SK-N-SH (cell line): ENCODE results near the gene CCDC88B. TPM values are rescaled to one million over a fixed set of nuclear protein-coding genes. Genes with fewer than 3 reads are reported as not detected.

Source experiments
- CTCF ChIA-PET: fragments of 300-600, 350-600 bp; formaldehyde crosslinking; extraction: SDS; loops from one replicate; lab custom pipeline; 2021; lab: Yijun Ruan, JAX
- POLR2A ChIA-PET: fragments of 350-600 bp; sonication (Branson Sonifier 250); formaldehyde crosslinking; extraction: SDS; loops from one replicate; lab custom pipeline; 2020; ENCODE audit warnings: antibody characterized with exemption, inconsistent platforms; lab: Yijun Ruan, JAX
- DNase-seq: peaks from one replicate; pipeline ENCODE4 v3.0.0; 2012
- H2AFZ ChIP-seq: fragments of 200-600 bp; sonication (generic); 2 replicates; pipeline ENCODE4 v1.8.1; 2016; ENCODE audit warnings: antibody characterized with exemption, mild to moderate bottlenecking, low read depth
- H3F3A ChIP-seq: fragments of 200-600 bp; sonication (generic); replicated peaks from 2 replicates; pipeline ENCODE3; 2016; ENCODE audit warnings: antibody characterized with exemption, mild to moderate bottlenecking; ENCODE audit not compliant: insufficient read depth
- H3K27ac ChIP-seq, 2 experiments: fragments of 200-500 bp in 1 of 2; fragments of 200-600 bp in 1 of 2; sonication (Bioruptor generic) in 1 of 2; sonication (generic), shearing (Covaris generic) in 1 of 2; 2 replicates each; pipeline versions ENCODE4 v1.5.1 to v1.6.1; 2014 to 2016; ENCODE audit warnings: low read depth in 2 of 2, inconsistent platforms in 1 of 2, low read length in 1 of 2, mild to moderate bottlenecking in 1 of 2, mixed read lengths in 1 of 2
- H3K27me3 ChIP-seq: fragments of 200-600 bp; sonication (generic), shearing (Covaris generic); 2 replicates; pipeline ENCODE4 v1.6.1; 2016; ENCODE audit warnings: mixed run types; ENCODE audit not compliant: insufficient read depth
- H3K36me3 ChIP-seq, 2 experiments: fragments of 200-500 bp in 1 of 2; fragments of 200-600 bp in 1 of 2; sonication (Bioruptor generic) in 1 of 2; sonication (generic) in 1 of 2; replicated peaks in 1 of 2; 2 replicates each; pipeline versions ENCODE3 to v1.5.1; 2014 to 2016; ENCODE audit warnings: low read length in 1 of 2, mild to moderate bottlenecking in 1 of 2; ENCODE audit not compliant: insufficient read depth in 2 of 2, control insufficient read depth in 1 of 2
- H3K4me1 ChIP-seq, 2 experiments: fragments of 200-500 bp in 1 of 2; fragments of 200-600 bp in 1 of 2; sonication (Bioruptor generic) in 1 of 2; sonication (generic), shearing (Covaris generic) in 1 of 2; 2 replicates each; pipeline versions ENCODE4 v1.5.1 to v1.6.1; 2014 to 2016; ENCODE audit warnings: low read depth in 1 of 2, low read length in 1 of 2, mixed run types in 1 of 2; ENCODE audit not compliant: insufficient read depth in 2 of 2, control insufficient read depth in 1 of 2
- H3K4me2 ChIP-seq: fragments of 200-600 bp; sonication (generic), shearing (Covaris generic); 2 replicates; pipeline ENCODE4 v1.6.1; 2017; ENCODE audit warnings: mixed run types
- H3K4me3 ChIP-seq, 2 experiments: fragments of 200-500 bp in 1 of 2; fragments of 200-600 bp in 1 of 2; sonication (Bioruptor generic) in 1 of 2; sonication (generic), shearing (Covaris generic) in 1 of 2; 2 replicates each; pipeline versions ENCODE4 v1.5.1 to v1.8.1; 2014 to 2016; ENCODE audit warnings: low read depth in 2 of 2, inconsistent platforms in 1 of 2, low read length in 1 of 2, mild to moderate bottlenecking in 1 of 2, mixed read lengths in 1 of 2, moderate library complexity in 1 of 2
- H3K79me2 ChIP-seq: fragments of 200-600 bp; sonication (generic); 2 replicates; pipeline ENCODE4 v1.8.1; 2017; ENCODE audit warnings: mild to moderate bottlenecking; ENCODE audit not compliant: insufficient read depth
- H3K9ac ChIP-seq: fragments of 200-600 bp; sonication (generic); 2 replicates; pipeline ENCODE4 v1.6.1; 2017; ENCODE audit warnings: mixed run types
- H3K9me2 ChIP-seq: fragments of 200-600 bp; sonication (generic); 2 replicates; pipeline ENCODE4 v1.6.1; 2017; ENCODE audit warnings: mixed run types
- H3K9me3 ChIP-seq: fragments of 200-600 bp; sonication (generic); 2 replicates; pipeline ENCODE4 v1.6.1; 2017; ENCODE audit warnings: mixed run types, mild to moderate bottlenecking, moderate library complexity
- H4K20me1 ChIP-seq: fragments of 200-600 bp; sonication (generic); 2 replicates; pipeline ENCODE4 v1.6.1; 2017; ENCODE audit warnings: mild to moderate bottlenecking, mixed run types; ENCODE audit not compliant: insufficient read depth
- ELF1 ChIP-seq: IDR thresholded peaks from 2 replicates; pipeline ENCODE4 v1.4.0; 2012
- GABPA ChIP-seq: IDR thresholded peaks from 2 replicates; pipeline ENCODE4 v1.4.0; 2012; ENCODE audit warnings: low read depth, mild to moderate bottlenecking
- NFIC ChIP-seq: IDR thresholded peaks from 2 replicates; pipeline ENCODE4 v1.4.0; 2012; ENCODE audit warnings: borderline replicate concordance
- PBX3 ChIP-seq: IDR thresholded peaks from 2 replicates; pipeline ENCODE4; 2012
- POLR2AphosphoS5 ChIP-seq: IDR thresholded peaks from 2 replicates; pipeline ENCODE4 v1.6.1; 2012; ENCODE audit warnings: low read depth, low read length
- RCOR1 ChIP-seq: fragments of 150-350 bp; IDR thresholded peaks from 2 replicates; pipeline ENCODE4 v1.6.1; 2017; ENCODE audit warnings: antibody characterized with exemption, low read length
- TEAD4 ChIP-seq: IDR thresholded peaks from 2 replicates; pipeline ENCODE4 v1.4.0; 2012; ENCODE audit warnings: mild to moderate bottlenecking, borderline replicate concordance; ENCODE audit not compliant: insufficient read depth
- WGBS: methylation state at CpG from one replicate; pipeline ENCODE4 v1.1.6; 2017; ENCODE audit warnings: low lambda C conversion rate; 5-methylcytosine and 5-hydroxymethylcytosine counted together
- polyA plus RNA-seq, 3 experiments: library from polyadenylated mRNA; depleted of rRNA; stranded (reverse); fragments of >200 nt; gene quantifications; 2 replicates each; pipeline ENCODE4 v1.2.3, GENCODE V29; 2012
- TF ChIP-seq, protein P1 (sequence below): IDR thresholded peaks from 2 replicates; pipeline ENCODE4 v1.4.0; 2012; ENCODE audit warnings: low read depth, borderline replicate concordance
- TF ChIP-seq, protein P2 (sequence below): fragments of 150-350 bp; IDR thresholded peaks from 2 replicates; pipeline ENCODE4 v1.6.1; 2016; ENCODE audit warnings: mild to moderate bottlenecking, low read depth, low read length
- TF ChIP-seq, protein P3 (sequence below): fragments of 150-350 bp; IDR thresholded peaks from 2 replicates; pipeline ENCODE4 v1.6.1; 2017; ENCODE audit warnings: antibody characterized with exemption, low read length, low read depth, borderline replicate concordance
- TF ChIP-seq, protein P4 (sequence below): IDR thresholded peaks from 2 replicates; pipeline ENCODE4 v1.6.1; 2012; ENCODE audit warnings: mild to moderate bottlenecking, low read depth, low read length, moderate library complexity

The CCDC88B gene
- polyA plus RNA-seq, 1 of the 3 experiments (the other 2 are of a cell fraction) = 3.4 TPM

GRCh38 chr11:64334764-64335735 is 5.0 kb upstream of the CCDC88B start (continued):
- TF ChIP-seq POLR2AphosphoS5 (peak; percentile 26; the same call in 1 of the 2 replicates), TEAD4 (peak; percentile 72), RCOR1 (no peak), ELF1 (no peak), GABPA (no peak), PBX3 (peak; percentile 95)
- TF ChIP-seq, protein P1, sequence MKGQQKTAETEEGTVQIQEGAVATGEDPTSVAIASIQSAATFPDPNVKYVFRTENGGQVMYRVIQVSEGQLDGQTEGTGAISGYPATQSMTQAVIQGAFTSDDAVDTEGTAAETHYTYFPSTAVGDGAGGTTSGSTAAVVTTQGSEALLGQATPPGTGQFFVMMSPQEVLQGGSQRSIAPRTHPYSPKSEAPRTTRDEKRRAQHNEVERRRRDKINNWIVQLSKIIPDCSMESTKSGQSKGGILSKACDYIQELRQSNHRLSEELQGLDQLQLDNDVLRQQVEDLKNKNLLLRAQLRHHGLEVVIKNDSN = peak; percentile 41; the same call in 1 of the 2 replicates
- TF ChIP-seq, protein P2, sequence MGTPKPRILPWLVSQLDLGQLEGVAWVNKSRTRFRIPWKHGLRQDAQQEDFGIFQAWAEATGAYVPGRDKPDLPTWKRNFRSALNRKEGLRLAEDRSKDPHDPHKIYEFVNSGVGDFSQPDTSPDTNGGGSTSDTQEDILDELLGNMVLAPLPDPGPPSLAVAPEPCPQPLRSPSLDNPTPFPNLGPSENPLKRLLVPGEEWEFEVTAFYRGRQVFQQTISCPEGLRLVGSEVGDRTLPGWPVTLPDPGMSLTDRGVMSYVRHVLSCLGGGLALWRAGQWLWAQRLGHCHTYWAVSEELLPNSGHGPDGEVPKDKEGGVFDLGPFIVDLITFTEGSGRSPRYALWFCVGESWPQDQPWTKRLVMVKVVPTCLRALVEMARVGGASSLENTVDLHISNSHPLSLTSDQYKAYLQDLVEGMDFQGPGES = no peak
- TF ChIP-seq, protein P3, sequence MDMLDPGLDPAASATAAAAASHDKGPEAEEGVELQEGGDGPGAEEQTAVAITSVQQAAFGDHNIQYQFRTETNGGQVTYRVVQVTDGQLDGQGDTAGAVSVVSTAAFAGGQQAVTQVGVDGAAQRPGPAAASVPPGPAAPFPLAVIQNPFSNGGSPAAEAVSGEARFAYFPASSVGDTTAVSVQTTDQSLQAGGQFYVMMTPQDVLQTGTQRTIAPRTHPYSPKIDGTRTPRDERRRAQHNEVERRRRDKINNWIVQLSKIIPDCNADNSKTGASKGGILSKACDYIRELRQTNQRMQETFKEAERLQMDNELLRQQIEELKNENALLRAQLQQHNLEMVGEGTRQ = no peak

- Histone ChIP-seq H3K4me1 (peaks cover 0 to 4% of the 10 kb centered on the region in 2 experiments; a peak in 1 of 4 replicates), H4K20me1 (no peaks in the 10 kb centered on the region), H3F3A (peaks cover 5% of the 10 kb centered on the region), H3K9me3 (no peaks in the 10 kb centered on the region), H3K27ac (no peak overlapping the region), H3K36me3 (no peaks in the 10 kb centered on the region), H3K9ac (no peak overlapping the region), H3K27me3 (no peaks in the 10 kb centered on the region), H3K4me2 (no peak overlapping the region), H3K79me2 (no peaks in the 10 kb centered on the region), H3K9me2 (no peaks in the 10 kb centered on the region), H2AFZ (no peak overlapping the region), H3K4me3 (no peak overlapping the region)
- TF ChIP-seq NFIC = no peak
- TF ChIP-seq, protein P4, sequence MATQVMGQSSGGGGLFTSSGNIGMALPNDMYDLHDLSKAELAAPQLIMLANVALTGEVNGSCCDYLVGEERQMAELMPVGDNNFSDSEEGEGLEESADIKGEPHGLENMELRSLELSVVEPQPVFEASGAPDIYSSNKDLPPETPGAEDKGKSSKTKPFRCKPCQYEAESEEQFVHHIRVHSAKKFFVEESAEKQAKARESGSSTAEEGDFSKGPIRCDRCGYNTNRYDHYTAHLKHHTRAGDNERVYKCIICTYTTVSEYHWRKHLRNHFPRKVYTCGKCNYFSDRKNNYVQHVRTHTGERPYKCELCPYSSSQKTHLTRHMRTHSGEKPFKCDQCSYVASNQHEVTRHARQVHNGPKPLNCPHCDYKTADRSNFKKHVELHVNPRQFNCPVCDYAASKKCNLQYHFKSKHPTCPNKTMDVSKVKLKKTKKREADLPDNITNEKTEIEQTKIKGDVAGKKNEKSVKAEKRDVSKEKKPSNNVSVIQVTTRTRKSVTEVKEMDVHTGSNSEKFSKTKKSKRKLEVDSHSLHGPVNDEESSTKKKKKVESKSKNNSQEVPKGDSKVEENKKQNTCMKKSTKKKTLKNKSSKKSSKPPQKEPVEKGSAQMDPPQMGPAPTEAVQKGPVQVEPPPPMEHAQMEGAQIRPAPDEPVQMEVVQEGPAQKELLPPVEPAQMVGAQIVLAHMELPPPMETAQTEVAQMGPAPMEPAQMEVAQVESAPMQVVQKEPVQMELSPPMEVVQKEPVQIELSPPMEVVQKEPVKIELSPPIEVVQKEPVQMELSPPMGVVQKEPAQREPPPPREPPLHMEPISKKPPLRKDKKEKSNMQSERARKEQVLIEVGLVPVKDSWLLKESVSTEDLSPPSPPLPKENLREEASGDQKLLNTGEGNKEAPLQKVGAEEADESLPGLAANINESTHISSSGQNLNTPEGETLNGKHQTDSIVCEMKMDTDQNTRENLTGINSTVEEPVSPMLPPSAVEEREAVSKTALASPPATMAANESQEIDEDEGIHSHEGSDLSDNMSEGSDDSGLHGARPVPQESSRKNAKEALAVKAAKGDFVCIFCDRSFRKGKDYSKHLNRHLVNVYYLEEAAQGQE = no peak
- no peak for TF ChIP-seq RCOR1
- no peak for TF ChIP-seq POLR2AphosphoS5
- DNase-seq = no peak
- ChIA-PET POLR2A (no interaction called here), CTCF (interaction anchor here (0.7 to 1.4 kb wide), 3 partner anchors 15 to 34 kb away, joined by 3 read pairs; no protein-coding TSS in a partner anchor)
- 58% methylated on average over 8 of the region's 8 CpGs for WGBS
Observed at GRCh38 chr11:64337538-64338249, 2.3 kb upstream of the CCDC88B start.
